ENCODE data around the gene TDRD9.

DNA sequence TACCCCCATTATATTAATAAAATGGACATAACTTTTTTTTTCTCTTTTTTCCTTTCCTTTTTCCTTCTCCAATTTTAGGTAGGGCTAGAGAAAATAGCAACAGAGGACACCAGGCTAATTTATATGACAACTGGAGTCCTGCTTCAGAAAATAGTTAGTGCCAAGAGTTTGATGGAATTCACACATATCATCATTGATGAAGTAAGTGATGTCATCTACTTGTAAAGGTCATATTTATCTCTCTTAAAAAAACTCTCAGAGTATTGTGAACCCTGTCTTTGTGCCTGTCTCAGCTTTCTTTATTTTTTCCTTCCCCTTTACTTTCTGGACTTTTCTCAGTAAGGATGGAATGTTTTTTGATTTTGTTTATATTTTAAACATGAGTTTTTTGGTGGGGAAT, 38.4 kb downstream of the TDRD9 start:
- no peak for TF ChIP-seq CTCF (IDR thresholded peaks at IDR 0.05; ENCODE audit: low read length)
- no peak for TF ChIP-seq EZH2 (optimal IDR thresholded peaks at IDR 0.05; ENCODE audit: low read depth, low read length)

Measured in MM.1S (cell line).